GM12801 (cell line): ENCODE results near the gene SGK2.

Experiments
- TF ChIP-seq, protein P1 (sequence below): IDR thresholded peaks from one replicate; pipeline ENCODE4 v1.5.1; 2011; ENCODE audit warnings: control low read depth; ENCODE audit not compliant: insufficient read length; ENCODE audit errors: extremely low read depth

SGK2 gene

DNA sequence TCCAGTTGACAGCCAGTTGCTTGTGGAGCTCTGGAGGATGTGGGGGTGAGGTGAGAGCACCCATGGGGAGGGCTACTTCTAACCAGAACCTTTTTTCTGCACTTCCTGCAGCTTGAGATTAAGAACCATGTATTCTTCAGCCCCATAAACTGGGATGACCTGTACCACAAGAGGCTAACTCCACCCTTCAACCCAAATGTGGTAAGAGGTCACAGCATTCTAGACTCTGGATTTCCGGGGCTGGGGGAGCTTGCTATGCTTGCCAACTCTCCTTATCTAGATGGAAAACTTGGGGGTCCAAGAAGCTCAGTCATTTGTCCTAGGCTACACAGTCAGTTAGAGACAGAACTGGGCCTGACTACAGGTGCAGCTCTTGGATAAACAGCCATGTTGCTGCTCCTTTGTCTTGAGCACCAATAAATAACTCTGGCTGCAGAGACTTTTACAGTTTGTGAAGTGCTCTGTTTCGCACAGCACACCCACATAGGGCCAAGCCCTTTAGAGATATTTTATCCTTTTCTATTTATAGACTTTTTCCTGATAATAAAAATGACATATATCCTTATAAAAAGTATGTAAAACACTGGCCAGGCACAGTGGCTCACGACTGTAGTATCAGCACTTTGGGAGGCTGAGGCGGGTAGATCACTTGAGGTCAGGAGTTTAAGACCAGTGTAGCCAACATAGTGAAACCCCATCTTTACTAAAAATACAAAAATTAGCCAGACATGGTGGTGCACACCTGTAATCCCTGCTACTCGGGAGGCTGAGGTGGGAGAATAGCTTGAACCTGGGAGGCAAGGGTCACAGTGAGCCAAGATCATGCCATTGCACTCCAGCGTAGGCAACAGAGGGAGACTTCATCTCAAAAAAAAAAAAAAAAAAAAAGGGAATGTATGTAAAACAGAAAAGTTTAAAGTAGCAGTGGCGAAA, 21.3 kb downstream of the SGK2 start:
- TF ChIP-seq, protein P1, sequence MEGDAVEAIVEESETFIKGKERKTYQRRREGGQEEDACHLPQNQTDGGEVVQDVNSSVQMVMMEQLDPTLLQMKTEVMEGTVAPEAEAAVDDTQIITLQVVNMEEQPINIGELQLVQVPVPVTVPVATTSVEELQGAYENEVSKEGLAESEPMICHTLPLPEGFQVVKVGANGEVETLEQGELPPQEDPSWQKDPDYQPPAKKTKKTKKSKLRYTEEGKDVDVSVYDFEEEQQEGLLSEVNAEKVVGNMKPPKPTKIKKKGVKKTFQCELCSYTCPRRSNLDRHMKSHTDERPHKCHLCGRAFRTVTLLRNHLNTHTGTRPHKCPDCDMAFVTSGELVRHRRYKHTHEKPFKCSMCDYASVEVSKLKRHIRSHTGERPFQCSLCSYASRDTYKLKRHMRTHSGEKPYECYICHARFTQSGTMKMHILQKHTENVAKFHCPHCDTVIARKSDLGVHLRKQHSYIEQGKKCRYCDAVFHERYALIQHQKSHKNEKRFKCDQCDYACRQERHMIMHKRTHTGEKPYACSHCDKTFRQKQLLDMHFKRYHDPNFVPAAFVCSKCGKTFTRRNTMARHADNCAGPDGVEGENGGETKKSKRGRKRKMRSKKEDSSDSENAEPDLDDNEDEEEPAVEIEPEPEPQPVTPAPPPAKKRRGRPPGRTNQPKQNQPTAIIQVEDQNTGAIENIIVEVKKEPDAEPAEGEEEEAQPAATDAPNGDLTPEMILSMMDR, result no peak

DNA sequence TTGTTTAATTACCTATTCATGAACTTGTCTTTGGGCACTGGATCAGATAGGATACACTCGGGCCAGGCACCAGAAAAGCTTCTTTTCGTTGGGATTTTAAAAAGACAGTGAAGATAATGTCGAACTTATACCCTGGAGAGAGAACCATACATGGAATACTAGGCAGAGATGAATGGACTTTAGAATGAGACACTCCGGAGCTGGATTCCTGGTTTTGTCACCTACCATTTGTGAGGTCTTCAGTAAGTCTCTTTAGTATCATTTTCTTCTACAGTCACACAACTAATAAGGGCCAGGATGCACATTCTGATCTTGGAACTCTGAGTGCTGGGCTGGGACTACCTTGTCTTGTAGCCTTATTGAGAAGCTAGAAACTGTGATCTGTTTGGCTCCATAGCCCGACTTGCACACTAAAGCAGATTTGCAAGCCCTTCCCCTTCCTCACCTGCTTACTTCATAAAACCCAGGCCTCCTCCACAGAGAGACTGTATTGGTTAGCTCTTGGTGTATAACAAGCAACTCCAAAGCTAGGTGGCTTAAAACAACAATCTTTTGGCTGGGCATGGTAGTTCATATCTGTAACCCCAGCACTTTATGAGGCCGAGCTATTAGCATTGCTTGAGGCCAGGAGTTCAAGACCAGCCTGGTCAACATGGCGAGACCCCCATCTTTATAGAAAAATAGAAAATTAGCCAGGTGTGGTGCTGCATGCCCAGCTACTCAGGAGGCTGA, 24.5 kb downstream of the SGK2 start:
- TF ChIP-seq, protein P1, result no peak

DNA sequence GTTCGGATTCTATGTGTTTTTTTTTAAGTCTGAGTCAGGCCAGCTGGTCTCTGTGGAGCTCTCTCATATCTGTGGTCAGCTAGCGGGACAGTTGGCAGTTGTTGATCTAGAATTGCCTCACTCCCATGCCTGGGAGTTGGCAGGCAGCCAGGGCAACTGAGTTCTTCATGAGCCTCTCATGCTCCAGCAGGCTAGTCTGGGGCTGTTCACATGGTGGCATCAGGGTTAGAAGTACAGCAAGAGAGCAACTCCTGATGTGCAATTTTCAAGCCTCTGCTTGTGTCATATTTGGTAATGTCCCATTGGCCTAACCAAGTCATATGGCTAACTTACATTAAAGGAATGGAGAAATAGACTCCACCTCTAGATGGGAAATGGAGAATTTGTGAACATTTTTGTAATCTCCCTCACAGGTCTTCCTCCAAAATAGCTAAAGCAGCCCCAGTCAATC, 25.2 kb downstream of the SGK2 start:
- TF ChIP-seq, protein P1, result no peak

- TF ChIP-seq, protein P1, result no peak
These were observed 25.8 kb downstream of the SGK2 start for GRCh38 chr20:43584448-43585136.

DNA sequence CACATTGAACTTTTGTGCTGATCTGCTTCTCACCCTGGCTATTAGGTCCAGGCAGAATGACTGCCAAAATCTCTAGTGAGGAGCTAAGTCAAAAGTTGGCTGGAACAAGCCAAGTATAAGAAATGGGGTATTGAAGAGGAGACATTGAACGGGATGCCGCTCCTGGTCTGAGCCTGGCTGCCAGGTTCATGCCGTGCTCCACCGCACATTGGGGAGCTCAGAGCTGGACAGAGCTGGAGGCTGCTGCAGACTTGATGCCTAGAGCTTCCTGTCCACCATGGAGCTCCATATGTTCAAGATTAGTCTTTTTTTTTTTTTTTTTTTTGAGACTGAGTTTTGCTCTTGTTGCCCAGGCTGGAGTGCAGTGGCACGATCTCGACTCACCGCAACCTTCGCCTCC, 27.8 kb downstream of the SGK2 start:
- TF ChIP-seq, protein P1, result no peak

DNA sequence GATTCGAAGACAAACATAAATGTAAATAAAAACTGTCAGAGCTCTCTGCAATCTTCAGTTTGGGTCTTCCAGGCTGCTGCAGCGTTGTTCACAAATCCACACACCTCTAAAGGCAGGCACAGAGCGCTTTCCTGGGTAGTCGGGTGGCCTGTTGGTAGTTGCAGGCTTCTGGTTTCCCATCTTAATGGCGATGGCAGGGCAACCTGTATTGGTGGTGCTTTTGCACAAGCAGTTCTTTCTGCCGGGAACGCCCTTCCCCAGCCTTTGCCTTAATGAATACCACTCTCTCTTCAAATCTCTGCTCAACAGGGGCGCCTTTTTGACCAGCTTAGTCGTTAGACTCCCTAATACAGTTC, 31.2 kb downstream of the SGK2 start:
- TF ChIP-seq, protein P1, result no peak
